Right lobe of liver (tissue), 4 donors: ENCODE data around the gene RNLS.

ENCODE experiments used
- CTCF ChIP-seq, 4 donors: fragments of 200-600 bp in 3 of 4; fragments of 450-650 bp in 1 of 4; IDR thresholded peaks; one replicate each; pipeline versions ENCODE4 v1.5.1 to v1.8.0; 2016 to 2022; ENCODE audit warnings: antibody characterized with exemption in 4 of 4, mild to moderate bottlenecking in 2 of 4
- POLR2A ChIP-seq: fragments of 450-650 bp; IDR thresholded peaks from one replicate; pipeline ENCODE4 v1.6.1; 2017; ENCODE audit warnings: antibody characterized with exemption, mild to moderate bottlenecking
- donor health status: DM: no; HTN: no; CAD: no.
- donor health status: DM: no; HTN: no; CAD: no.
- donor health status: DM: no; HTN: yes; CAD: no.

DNA sequence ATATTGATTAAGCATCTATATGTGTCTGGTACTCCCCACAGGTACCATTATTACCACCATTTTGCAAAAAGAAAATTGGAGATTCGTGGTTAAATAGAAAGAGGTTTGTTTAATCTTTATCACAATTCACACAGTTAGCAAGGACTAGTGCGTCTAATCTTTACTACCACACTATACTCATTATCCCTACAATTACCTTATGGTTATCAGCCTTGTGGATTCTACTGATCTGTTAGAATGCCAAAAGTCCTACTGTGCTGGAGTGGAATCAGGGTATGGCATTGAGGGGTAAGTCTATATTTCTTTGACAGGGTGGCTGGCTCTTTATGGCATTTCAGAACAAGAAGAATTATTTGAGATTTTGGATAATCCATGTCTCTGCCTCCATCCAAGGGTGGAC is 156.1 kb downstream of the RNLS start:
- TF ChIP-seq CTCF (IDR thresholded peaks at IDR 0.05) = no peak
- TF ChIP-seq POLR2A = no peak
